HUDEP-2 (cell line): Measurements from ENCODE around the gene CCDC106.
A peak's percentile ranks its signal among the peaks of the same experiment; 100 is the strongest.

Experiments
- DNase-seq, 76 experiments: peaks; one replicate each; lab custom pipeline; 2025; ENCODE audit not compliant: unreplicated experiment in 76 of 76; lab: John Stamatoyannopoulos, UW

The CCDC106 gene

GRCh38 chr19:55679343-55680257 lies 31.6 kb downstream of the CCDC106 start:
- DNase-seq = no peak

GRCh38 chr19:55680339-55681130 lies 32.5 kb downstream of the CCDC106 start:
- no peak for DNase-seq

- no peak for DNase-seq
Observed at GRCh38 chr19:55681131-55682092, 33.4 kb downstream of the CCDC106 start.

GRCh38 chr19:55683449-55684261 lies 35.6 kb downstream of the CCDC106 start:
- no peak for DNase-seq

- DNase-seq = no peak
Observed at GRCh38 chr19:55684946-55685681, 37.1 kb downstream of the CCDC106 start.

GRCh38 chr19:55685776-55686175 lies 37.8 kb downstream of the CCDC106 start:
- no peak for DNase-seq

GRCh38 chr19:55686311-55687050 lies 38.5 kb downstream of the CCDC106 start:
- no peak for DNase-seq

GRCh38 chr19:55687281-55688201 lies 39.5 kb downstream of the CCDC106 start:
- DNase-seq = no peak

GRCh38 chr19:55688422-55689218 lies 40.6 kb downstream of the CCDC106 start:
- DNase-seq = peak in 19 of 76 experiments; percentile 8 to 59 (median 30)

- no peak for DNase-seq
Observed at GRCh38 chr19:55689411-55690108, 41.5 kb downstream of the CCDC106 start.

GRCh38 chr19:55690109-55690768 lies 42.2 kb downstream of the CCDC106 start:
- no peak for DNase-seq

- no peak for DNase-seq
Observed at GRCh38 chr19:55690769-55691545, 42.9 kb downstream of the CCDC106 start.

- no peak for DNase-seq
Observed at GRCh38 chr19:55691561-55692481, 43.8 kb downstream of the CCDC106 start.

GRCh38 chr19:55692681-55693081 lies 44.7 kb downstream of the CCDC106 start:
- no peak for DNase-seq
